ENCODE data around the gene SLC36A3.
"Not testable (repeated sequence)": the region's sequence is repeated elsewhere in the genome, so short reads cannot be mapped to it uniquely, and the experiment has no call there.

SLC36A3 gene

GRCh38 chr5:151237685-151238084 lies 65.9 kb downstream of the SLC36A3 start:
- DNase-seq: no peak

- DNase-seq: no peak
Measured at GRCh38 chr5:151236888-151237287, 66.7 kb downstream of the SLC36A3 start.

- DNase-seq: not testable (repeated sequence)
Measured at GRCh38 chr5:151235239-151235571, 68.4 kb downstream of the SLC36A3 start.

GRCh38 chr5:151234476-151235238 lies 68.9 kb downstream of the SLC36A3 start:
- DNase-seq: peak; percentile 44

GRCh38 chr5:151233616-151234085 lies 69.9 kb downstream of the SLC36A3 start:
- no peak for DNase-seq

- no peak for DNase-seq
Measured at GRCh38 chr5:151231359-151231758, 72.2 kb downstream of the SLC36A3 start.

- no peak for DNase-seq
Measured at GRCh38 chr5:151230048-151230680, 73.4 kb downstream of the SLC36A3 start.

- DNase-seq: no peak
Measured at GRCh38 chr5:151228986-151229385, 74.6 kb downstream of the SLC36A3 start.

GRCh38 chr5:151227918-151228447 lies 75.6 kb downstream of the SLC36A3 start:
- DNase-seq: no peak
